WTC11 (cell line): ENCODE data around the gene SCUBE1.

Experiments used
- CBFB ChIP-seq: sonication (generic); formaldehyde crosslinking; IDR thresholded peaks from 2 replicates; pipeline ENCODE4 v1.8.1; 2022; ENCODE audit warnings: mild to moderate bottlenecking, low read depth, missing genetic modification reagents
- CTCF ChIP-seq: fragments of 200-600 bp; IDR thresholded peaks from 2 replicates; pipeline ENCODE4 v1.8.0; 2022; ENCODE audit warnings: antibody characterized with exemption
- RELA ChIP-seq: sonication (generic); formaldehyde crosslinking; IDR thresholded peaks from 2 replicates; pipeline ENCODE4 v1.8.1; 2022; ENCODE audit warnings: missing genetic modification reagents, mild to moderate bottlenecking, borderline replicate concordance
- SP1 ChIP-seq: sonication (generic); formaldehyde crosslinking; conservative IDR thresholded peaks from 2 replicates; pipeline ENCODE4 v1.8.1; 2022; ENCODE audit warnings: missing genetic modification reagents
- ZNF512 ChIP-seq: sonication (generic); formaldehyde crosslinking; IDR thresholded peaks from 2 replicates; pipeline ENCODE4 v1.8.1; 2022; ENCODE audit warnings: missing genetic modification reagents, borderline replicate concordance
- TF ChIP-seq, protein P1 (sequence below): sonication (generic); formaldehyde crosslinking; IDR thresholded peaks from 2 replicates; pipeline ENCODE4 v1.8.1; 2023; ENCODE audit warnings: mild to moderate bottlenecking, missing genetic modification reagents, borderline replicate concordance
- TF ChIP-seq, protein P2 (sequence below): sonication (generic); formaldehyde crosslinking; IDR thresholded peaks from 2 replicates; pipeline ENCODE4 v1.8.0; 2023; ENCODE audit warnings: missing genetic modification reagents
- TF ChIP-seq, protein P3 (sequence below): fragments of 250-450 bp; sonication (Bioruptor Pico); IDR thresholded peaks from 2 replicates; pipeline ENCODE4 v1.9.0; 2021; ENCODE audit warnings: mild to moderate bottlenecking, borderline replicate concordance

DNA sequence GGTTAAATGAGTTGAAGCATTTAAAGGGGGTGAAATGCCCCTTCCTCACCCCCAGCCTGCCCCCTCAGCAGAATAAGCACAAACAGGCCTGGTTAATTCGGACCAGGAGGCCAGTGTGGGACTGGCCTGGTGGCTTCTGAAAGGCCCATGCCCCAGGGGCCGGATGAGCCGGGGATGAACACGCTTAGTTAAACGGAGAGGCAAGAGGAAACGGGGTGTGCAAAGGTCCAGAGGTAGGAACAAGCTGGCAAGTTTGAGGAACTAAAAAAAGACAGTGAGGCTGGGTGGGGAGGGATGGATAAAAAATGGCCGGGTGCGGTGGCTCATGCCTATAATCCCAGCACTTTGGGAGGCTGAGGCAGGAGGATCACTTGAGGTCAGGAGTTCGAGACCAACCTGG, 11.5 kb downstream of the SCUBE1 start:
- TF ChIP-seq, protein P1, sequence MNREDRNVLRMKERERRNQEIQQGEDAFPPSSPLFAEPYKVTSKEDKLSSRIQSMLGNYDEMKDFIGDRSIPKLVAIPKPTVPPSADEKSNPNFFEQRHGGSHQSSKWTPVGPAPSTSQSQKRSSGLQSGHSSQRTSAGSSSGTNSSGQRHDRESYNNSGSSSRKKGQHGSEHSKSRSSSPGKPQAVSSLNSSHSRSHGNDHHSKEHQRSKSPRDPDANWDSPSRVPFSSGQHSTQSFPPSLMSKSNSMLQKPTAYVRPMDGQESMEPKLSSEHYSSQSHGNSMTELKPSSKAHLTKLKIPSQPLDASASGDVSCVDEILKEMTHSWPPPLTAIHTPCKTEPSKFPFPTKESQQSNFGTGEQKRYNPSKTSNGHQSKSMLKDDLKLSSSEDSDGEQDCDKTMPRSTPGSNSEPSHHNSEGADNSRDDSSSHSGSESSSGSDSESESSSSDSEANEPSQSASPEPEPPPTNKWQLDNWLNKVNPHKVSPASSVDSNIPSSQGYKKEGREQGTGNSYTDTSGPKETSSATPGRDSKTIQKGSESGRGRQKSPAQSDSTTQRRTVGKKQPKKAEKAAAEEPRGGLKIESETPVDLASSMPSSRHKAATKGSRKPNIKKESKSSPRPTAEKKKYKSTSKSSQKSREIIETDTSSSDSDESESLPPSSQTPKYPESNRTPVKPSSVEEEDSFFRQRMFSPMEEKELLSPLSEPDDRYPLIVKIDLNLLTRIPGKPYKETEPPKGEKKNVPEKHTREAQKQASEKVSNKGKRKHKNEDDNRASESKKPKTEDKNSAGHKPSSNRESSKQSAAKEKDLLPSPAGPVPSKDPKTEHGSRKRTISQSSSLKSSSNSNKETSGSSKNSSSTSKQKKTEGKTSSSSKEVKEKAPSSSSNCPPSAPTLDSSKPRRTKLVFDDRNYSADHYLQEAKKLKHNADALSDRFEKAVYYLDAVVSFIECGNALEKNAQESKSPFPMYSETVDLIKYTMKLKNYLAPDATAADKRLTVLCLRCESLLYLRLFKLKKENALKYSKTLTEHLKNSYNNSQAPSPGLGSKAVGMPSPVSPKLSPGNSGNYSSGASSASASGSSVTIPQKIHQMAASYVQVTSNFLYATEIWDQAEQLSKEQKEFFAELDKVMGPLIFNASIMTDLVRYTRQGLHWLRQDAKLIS: no peak
- no peak for TF ChIP-seq CTCF
- no peak for TF ChIP-seq SP1 (CRISPR knock-in tag)
- TF ChIP-seq, protein P2, sequence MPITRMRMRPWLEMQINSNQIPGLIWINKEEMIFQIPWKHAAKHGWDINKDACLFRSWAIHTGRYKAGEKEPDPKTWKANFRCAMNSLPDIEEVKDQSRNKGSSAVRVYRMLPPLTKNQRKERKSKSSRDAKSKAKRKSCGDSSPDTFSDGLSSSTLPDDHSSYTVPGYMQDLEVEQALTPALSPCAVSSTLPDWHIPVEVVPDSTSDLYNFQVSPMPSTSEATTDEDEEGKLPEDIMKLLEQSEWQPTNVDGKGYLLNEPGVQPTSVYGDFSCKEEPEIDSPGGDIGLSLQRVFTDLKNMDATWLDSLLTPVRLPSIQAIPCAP (CRISPR knock-in tag): no peak
- TF ChIP-seq ZNF512 (CRISPR knock-in tag): no peak
- TF ChIP-seq RELA (CRISPR knock-in tag): no peak
- TF ChIP-seq, protein P3, sequence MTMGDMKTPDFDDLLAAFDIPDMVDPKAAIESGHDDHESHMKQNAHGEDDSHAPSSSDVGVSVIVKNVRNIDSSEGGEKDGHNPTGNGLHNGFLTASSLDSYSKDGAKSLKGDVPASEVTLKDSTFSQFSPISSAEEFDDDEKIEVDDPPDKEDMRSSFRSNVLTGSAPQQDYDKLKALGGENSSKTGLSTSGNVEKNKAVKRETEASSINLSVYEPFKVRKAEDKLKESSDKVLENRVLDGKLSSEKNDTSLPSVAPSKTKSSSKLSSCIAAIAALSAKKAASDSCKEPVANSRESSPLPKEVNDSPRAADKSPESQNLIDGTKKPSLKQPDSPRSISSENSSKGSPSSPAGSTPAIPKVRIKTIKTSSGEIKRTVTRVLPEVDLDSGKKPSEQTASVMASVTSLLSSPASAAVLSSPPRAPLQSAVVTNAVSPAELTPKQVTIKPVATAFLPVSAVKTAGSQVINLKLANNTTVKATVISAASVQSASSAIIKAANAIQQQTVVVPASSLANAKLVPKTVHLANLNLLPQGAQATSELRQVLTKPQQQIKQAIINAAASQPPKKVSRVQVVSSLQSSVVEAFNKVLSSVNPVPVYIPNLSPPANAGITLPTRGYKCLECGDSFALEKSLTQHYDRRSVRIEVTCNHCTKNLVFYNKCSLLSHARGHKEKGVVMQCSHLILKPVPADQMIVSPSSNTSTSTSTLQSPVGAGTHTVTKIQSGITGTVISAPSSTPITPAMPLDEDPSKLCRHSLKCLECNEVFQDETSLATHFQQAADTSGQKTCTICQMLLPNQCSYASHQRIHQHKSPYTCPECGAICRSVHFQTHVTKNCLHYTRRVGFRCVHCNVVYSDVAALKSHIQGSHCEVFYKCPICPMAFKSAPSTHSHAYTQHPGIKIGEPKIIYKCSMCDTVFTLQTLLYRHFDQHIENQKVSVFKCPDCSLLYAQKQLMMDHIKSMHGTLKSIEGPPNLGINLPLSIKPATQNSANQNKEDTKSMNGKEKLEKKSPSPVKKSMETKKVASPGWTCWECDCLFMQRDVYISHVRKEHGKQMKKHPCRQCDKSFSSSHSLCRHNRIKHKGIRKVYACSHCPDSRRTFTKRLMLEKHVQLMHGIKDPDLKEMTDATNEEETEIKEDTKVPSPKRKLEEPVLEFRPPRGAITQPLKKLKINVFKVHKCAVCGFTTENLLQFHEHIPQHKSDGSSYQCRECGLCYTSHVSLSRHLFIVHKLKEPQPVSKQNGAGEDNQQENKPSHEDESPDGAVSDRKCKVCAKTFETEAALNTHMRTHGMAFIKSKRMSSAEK (CRISPR knock-in tag): no peak
- no peak for TF ChIP-seq CBFB (CRISPR knock-in tag)
